HepG2 (cell line): ENCODE measurements around the gene NOXO1. TPM values are rescaled to one million over a fixed set of nuclear protein-coding genes. Genes with fewer than 3 reads are reported as not detected.

Experiments
- ATF7 ChIP-seq, 2 experiments: fragments of 450-650 bp in 1 of 2; sonication (generic) in 1 of 2; formaldehyde crosslinking in 1 of 2; IDR thresholded peaks; 2 replicates each; pipeline versions ENCODE4 v1.4.0 to v1.6.1; 2016 to 2020; ENCODE audit warnings: antibody characterized with exemption in 1 of 2, mild to moderate bottlenecking in 1 of 2, missing genetic modification reagents in 1 of 2
- CBFB ChIP-seq: sonication (generic); formaldehyde crosslinking; IDR thresholded peaks from 2 replicates; pipeline ENCODE4 v1.4.0; 2020; ENCODE audit warnings: missing genetic modification reagents
- DMAP1 ChIP-seq: IDR thresholded peaks from 2 replicates; pipeline ENCODE4 v1.6.1; 2016
- FOXK1 ChIP-seq: sonication (generic); formaldehyde crosslinking; IDR thresholded peaks from 2 replicates; pipeline ENCODE4 v1.4.0; 2020; ENCODE audit warnings: low read depth, missing genetic modification reagents, borderline replicate concordance
- GABPA ChIP-seq, 2 experiments: IDR thresholded peaks; 2 replicates each; pipeline ENCODE4 v1.6.1; 2011 to 2016; ENCODE audit warnings: low read depth in 2 of 2, low read length in 1 of 2, missing biosample characterization in 1 of 2, missing genetic modification characterization in 1 of 2
- HOXD1 ChIP-seq: sonication (generic); formaldehyde crosslinking; IDR thresholded peaks from 2 replicates; pipeline ENCODE4 v1.5.0; 2020; ENCODE audit warnings: missing genetic modification reagents
- MAZ ChIP-seq, 2 experiments: sonication (generic) in 1 of 2; formaldehyde crosslinking in 1 of 2; IDR thresholded peaks; 2 replicates each; pipeline versions ENCODE4 v1.5.0 to v1.6.1; 2012 to 2020; ENCODE audit warnings: low read depth in 2 of 2, mild to moderate bottlenecking in 2 of 2, borderline replicate concordance in 1 of 2, improper control_type of control experiment in 1 of 2, low read length in 1 of 2, missing genetic modification reagents in 1 of 2, moderate library complexity in 1 of 2
- MYC ChIP-seq: sonication (generic); formaldehyde crosslinking; IDR thresholded peaks from 2 replicates; pipeline ENCODE4 v1.9.0; 2021; ENCODE audit warnings: missing genetic modification reagents, borderline replicate concordance
- NONO ChIP-seq, 2 experiments: fragments of 450-650 bp in 1 of 2; sonication (generic) in 1 of 2; formaldehyde crosslinking in 1 of 2; IDR thresholded peaks in 1 of 2; conservative IDR thresholded peaks in 1 of 2; 2 replicates each; pipeline versions ENCODE4 v1.6.1 to v1.8.0; 2017 to 2022; ENCODE audit warnings: mild to moderate bottlenecking in 1 of 2, missing genetic modification reagents in 1 of 2, moderate library complexity in 1 of 2
- POGZ ChIP-seq: sonication (generic); formaldehyde crosslinking; IDR thresholded peaks from 2 replicates; pipeline ENCODE4 v1.4.0; 2020; ENCODE audit warnings: mild to moderate bottlenecking, missing genetic modification reagents
- TOE1 ChIP-seq: sonication (generic); formaldehyde crosslinking; IDR thresholded peaks from 2 replicates; pipeline ENCODE4 v1.4.0; 2020; ENCODE audit warnings: mild to moderate bottlenecking, missing genetic modification reagents
- ZNF263 ChIP-seq: sonication (generic); formaldehyde crosslinking; IDR thresholded peaks from 2 replicates; pipeline ENCODE4 v1.4.0; 2020; ENCODE audit warnings: missing genetic modification reagents
- ZNF331 ChIP-seq: sonication (generic); formaldehyde crosslinking; IDR thresholded peaks from 2 replicates; pipeline ENCODE4 v1.4.0; 2020; ENCODE audit warnings: missing genetic modification reagents
- ZNF563 ChIP-seq: sonication (generic); formaldehyde crosslinking; IDR thresholded peaks from 2 replicates; pipeline ENCODE4 v1.8.0; 2022; ENCODE audit warnings: mild to moderate bottlenecking, moderate library complexity, missing genetic modification reagents
- ZNF777 ChIP-seq: sonication (generic); formaldehyde crosslinking; IDR thresholded peaks from 2 replicates; pipeline ENCODE4 v1.4.0; 2020; ENCODE audit warnings: missing genetic modification reagents
- polyA plus RNA-seq, 8 experiments: library from polyadenylated mRNA; depleted of rRNA in 3 of 8; stranded (reverse) in 7 of 8; unstranded in 1 of 8; fragments of >200 nt; fragmentation: Illumina TruSeq in 4 of 8; extraction: Trizol in 4 of 8; gene quantifications; 2 replicates each; pipeline versions ENCODE4 v1.2.1 to v1.2.3, GENCODE V29; 2011 to 2016; ENCODE audit warnings: low read depth in 4 of 8, missing spikeins in 1 of 8, mixed read lengths in 1 of 8; ENCODE audit not compliant: insufficient read depth in 1 of 8
- total RNA-seq, 5 experiments: library from RNA; depleted of rRNA; stranded (reverse); fragments of >200 nt; fragmentation: Illumina TruSeq; extraction: Trizol; gene quantifications; 2 replicates each; pipeline ENCODE4 v1.2.3, GENCODE V29; 2016; ENCODE audit warnings: low read depth in 1 of 5
- TF ChIP-seq, protein P1 (sequence below): sonication (generic); formaldehyde crosslinking; IDR thresholded peaks from 2 replicates; pipeline ENCODE4 v1.4.0; 2020; ENCODE audit warnings: mild to moderate bottlenecking, missing genetic modification reagents
- TF ChIP-seq, protein P2 (sequence below): sonication (generic); formaldehyde crosslinking; IDR thresholded peaks from 2 replicates; pipeline ENCODE4 v1.5.0; 2020; ENCODE audit warnings: mild to moderate bottlenecking, missing genetic modification reagents
- TF ChIP-seq, protein P3 (sequence below): sonication (generic); formaldehyde crosslinking; IDR thresholded peaks from 2 replicates; pipeline ENCODE4 v1.8.1; 2023; ENCODE audit warnings: mild to moderate bottlenecking, missing genetic modification reagents
- TF ChIP-seq, protein P4 (sequence below): sonication (generic); IDR thresholded peaks from 2 replicates; pipeline ENCODE4 v1.6.1; 2016; ENCODE audit warnings: low read depth, borderline replicate concordance

NOXO1 gene
- total and polyA plus RNA-seq, 2 of the 13 experiments (the other 11 are each of a cell fraction or from before 2014, with no cell fraction given), result 0.69 to 1.4 TPM

DNA sequence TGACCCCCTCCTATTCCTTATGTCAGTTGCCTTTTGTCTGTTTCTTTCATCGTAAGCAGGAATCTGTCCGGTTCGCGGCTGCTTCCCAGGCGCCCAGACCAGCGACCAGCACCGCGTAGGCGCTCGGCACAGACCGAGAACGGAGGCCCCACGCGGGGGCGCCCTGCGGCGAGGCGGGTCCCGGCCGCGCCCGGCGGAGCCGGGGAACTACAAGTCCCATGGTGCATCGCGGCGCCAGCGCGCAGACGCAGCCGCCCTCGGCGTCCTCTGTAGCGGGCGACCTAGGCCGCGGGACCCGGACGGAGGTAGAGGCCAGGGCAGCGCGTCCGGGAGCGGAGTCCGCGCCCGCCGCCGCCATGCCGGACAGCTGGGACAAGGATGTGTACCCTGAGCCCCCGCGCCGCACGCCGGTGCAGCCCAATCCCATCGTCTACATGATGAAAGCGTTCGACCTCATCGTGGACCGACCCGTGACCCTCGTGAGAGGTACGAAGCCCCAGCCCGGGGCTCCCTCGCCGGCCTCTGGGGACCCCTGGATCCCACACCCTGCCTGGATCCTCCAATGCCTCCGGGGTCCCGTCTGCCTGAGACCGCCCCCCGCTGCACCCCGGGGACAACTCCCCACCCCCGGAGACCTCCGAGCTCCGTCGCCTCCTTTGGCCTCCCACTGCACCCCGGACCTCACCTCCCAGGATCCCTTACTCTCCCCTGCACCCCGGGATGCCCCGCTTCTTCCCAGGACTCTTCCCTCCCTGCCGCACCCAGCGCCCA is 21.8 kb downstream of the NOXO1 start, which contains the start of gene NDUFB10 (continued):
- TF ChIP-seq MYC (peak; percentile 82), DMAP1 (CRISPR knock-in tag) (peak; percentile 58; the same call in 1 of the 2 replicates), NONO (IDR thresholded peaks at IDR 0.05) (no peak), NONO (CRISPR knock-in tag; conservative IDR thresholded peaks at IDR 0.05) (peak; percentile 87), POGZ (CRISPR knock-in tag) (peak; percentile 50; the same call in 1 of the 2 replicates), TOE1 (CRISPR knock-in tag) (peak; percentile 45; the same call in 1 of the 2 replicates), GABPA (IDR thresholded peaks at IDR 0.05; ENCODE audit: low read depth, low read length) (peak; percentile 31; the same call in 1 of the 2 replicates), GABPA (CRISPR knock-in tag; IDR thresholded peaks at IDR 0.05; ENCODE audit: low read depth) (peak; percentile 54; the same call in 1 of the 2 replicates), ZNF263 (CRISPR knock-in tag) (no peak), ATF7 (IDR thresholded peaks at IDR 0.05) (no peak), ATF7 (CRISPR knock-in tag; IDR thresholded peaks at IDR 0.05) (0 out of 2 replicates have a peak, but pooled peaks have one; percentile 43), ZNF563 (peak; percentile 81; the same call in 1 of the 2 replicates), CBFB (peak; percentile 81; the same call in 1 of the 2 replicates), MAZ (IDR thresholded peaks at IDR 0.05; ENCODE audit: borderline replicate concordance, low read depth, low read length) (no peak), MAZ (CRISPR knock-in tag; IDR thresholded peaks at IDR 0.05; ENCODE audit: low read depth) (peak; percentile 71), FOXK1 (peak; percentile 81; the same call in 1 of the 2 replicates), ZNF331 (CRISPR knock-in tag) (peak; percentile 69), HOXD1 (peak; percentile 74), ZNF777 (CRISPR knock-in tag) (peak; percentile 61; the same call in 1 of the 2 replicates)
- TF ChIP-seq, protein P1, sequence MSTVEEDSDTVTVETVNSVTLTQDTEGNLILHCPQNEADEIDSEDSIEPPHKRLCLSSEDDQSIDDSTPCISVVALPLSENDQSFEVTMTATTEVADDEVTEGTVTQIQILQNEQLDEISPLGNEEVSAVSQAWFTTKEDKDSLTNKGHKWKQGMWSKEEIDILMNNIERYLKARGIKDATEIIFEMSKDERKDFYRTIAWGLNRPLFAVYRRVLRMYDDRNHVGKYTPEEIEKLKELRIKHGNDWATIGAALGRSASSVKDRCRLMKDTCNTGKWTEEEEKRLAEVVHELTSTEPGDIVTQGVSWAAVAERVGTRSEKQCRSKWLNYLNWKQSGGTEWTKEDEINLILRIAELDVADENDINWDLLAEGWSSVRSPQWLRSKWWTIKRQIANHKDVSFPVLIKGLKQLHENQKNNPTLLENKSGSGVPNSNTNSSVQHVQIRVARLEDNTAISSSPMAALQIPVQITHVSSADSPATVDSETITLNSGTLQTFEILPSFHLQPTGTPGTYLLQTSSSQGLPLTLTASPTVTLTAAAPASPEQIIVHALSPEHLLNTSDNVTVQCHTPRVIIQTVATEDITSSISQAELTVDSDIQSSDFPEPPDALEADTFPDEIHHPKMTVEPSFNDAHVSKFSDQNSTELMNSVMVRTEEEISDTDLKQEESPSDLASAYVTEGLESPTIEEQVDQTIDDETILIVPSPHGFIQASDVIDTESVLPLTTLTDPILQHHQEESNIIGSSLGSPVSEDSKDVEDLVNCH, result no peak
- TF ChIP-seq, protein P2, sequence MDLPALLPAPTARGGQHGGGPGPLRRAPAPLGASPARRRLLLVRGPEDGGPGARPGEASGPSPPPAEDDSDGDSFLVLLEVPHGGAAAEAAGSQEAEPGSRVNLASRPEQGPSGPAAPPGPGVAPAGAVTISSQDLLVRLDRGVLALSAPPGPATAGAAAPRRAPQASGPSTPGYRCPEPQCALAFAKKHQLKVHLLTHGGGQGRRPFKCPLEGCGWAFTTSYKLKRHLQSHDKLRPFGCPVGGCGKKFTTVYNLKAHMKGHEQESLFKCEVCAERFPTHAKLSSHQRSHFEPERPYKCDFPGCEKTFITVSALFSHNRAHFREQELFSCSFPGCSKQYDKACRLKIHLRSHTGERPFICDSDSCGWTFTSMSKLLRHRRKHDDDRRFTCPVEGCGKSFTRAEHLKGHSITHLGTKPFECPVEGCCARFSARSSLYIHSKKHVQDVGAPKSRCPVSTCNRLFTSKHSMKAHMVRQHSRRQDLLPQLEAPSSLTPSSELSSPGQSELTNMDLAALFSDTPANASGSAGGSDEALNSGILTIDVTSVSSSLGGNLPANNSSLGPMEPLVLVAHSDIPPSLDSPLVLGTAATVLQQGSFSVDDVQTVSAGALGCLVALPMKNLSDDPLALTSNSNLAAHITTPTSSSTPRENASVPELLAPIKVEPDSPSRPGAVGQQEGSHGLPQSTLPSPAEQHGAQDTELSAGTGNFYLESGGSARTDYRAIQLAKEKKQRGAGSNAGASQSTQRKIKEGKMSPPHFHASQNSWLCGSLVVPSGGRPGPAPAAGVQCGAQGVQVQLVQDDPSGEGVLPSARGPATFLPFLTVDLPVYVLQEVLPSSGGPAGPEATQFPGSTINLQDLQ (CRISPR knock-in tag), result peak; percentile 55; the same call in 1 of the 2 replicates
- TF ChIP-seq, protein P3, sequence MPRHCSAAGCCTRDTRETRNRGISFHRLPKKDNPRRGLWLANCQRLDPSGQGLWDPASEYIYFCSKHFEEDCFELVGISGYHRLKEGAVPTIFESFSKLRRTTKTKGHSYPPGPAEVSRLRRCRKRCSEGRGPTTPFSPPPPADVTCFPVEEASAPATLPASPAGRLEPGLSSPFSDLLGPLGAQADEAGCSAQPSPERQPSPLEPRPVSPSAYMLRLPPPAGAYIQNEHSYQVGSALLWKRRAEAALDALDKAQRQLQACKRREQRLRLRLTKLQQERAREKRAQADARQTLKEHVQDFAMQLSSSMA (CRISPR knock-in tag), result peak; percentile 77; the same call in 1 of the 2 replicates
- TF ChIP-seq, protein P4, sequence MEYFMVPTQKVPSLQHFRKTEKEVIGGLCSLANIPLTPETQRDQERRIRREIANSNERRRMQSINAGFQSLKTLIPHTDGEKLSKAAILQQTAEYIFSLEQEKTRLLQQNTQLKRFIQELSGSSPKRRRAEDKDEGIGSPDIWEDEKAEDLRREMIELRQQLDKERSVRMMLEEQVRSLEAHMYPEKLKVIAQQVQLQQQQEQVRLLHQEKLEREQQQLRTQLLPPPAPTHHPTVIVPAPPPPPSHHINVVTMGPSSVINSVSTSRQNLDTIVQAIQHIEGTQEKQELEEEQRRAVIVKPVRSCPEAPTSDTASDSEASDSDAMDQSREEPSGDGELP, result peak; percentile 74; the same call in 1 of the 2 replicates
